ENCODE results near the gene COL16A1. TPM values are rescaled to one million over a fixed set of nuclear protein-coding genes. Genes with fewer than 3 reads are reported as not detected.
A peak's percentile ranks its signal among the peaks of the same experiment; 100 is the strongest.

COL16A1 gene
- polyA plus RNA-seq, 2 donors = 12.2 to 25.2 TPM

GRCh38 chr1:31745946-31746670 lies 42.3 kb upstream of the COL16A1 start:
- 59 to 60% methylated on average over 15 of the region's 15 CpGs for WGBS, 2 donors
- Histone ChIP-seq H3K4me1 (ENCODE audit: control insufficient read depth in 2 of 2, insufficient read depth in 2 of 2, low read length in 1 of 2) (no peaks in the 10 kb centered on the region), H3K36me3 (ENCODE audit: control insufficient read depth in 2 of 2, insufficient read depth in 2 of 2, low read length in 1 of 2) (no peaks in the 10 kb centered on the region), H3K4me3 (ENCODE audit: low read depth in 1 of 2, low read length in 2 of 2) (no peak overlapping the region), H3K27me3 (ENCODE audit: control insufficient read depth in 1 of 2, insufficient read depth in 2 of 2, low read length in 2 of 2) (no peaks in the 10 kb centered on the region), H3K9me3 (ENCODE audit: control insufficient read depth in 2 of 2, insufficient read depth in 1 of 2, low read depth in 1 of 2, low read length in 1 of 2) (no peaks in the 10 kb centered on the region), H3K27ac (ENCODE audit: low read depth in 2 of 2, low read length in 1 of 2) (no peak overlapping the region)

DNA sequence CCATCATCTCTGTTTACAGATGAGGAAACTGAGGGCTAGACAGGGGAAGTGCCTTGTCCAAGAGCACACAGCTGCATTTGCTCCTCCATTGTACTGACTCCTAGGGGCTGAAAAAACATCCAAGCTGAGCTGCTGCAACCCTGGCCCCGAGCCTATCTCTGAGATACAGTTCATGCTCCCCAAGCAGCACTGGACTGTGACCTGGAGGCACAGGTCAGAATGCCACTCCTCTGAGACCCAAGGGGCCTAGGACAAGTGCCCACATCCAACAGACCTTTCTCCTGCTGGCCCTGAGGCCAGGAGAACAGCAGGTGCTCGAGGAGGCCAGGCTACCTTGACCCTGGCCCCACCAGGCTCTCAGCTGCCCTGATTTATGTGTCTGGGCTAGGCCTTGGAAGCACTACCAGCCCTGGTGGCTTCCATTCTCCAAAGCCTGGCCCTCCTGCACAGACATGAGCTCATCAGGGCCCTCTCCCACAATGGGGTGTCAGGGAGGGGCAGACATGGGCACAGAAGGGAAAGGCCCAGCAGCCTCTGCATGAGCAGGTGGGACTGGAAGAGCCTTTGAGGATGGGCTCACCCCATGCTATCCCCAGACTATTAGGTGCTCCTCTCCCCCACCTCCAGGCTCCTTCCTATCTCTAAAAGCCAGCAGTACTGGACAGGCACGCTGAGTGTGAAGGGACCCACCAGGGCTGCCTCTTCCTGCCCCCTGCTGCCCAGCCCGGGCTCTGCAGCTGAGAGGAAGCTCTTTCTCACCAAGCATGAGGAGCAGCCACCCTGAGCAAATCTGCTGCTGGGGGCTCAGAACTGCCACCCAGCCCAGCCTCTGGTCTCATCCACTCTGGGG lies 41.5 kb upstream of the COL16A1 start:
- no peak overlapping the region for H3K4me3 ChIP-seq (ENCODE audit: low read depth in 1 of 2, low read length in 2 of 2)
- no peaks in the 10 kb centered on the region for H3K36me3 ChIP-seq (ENCODE audit: control insufficient read depth in 2 of 2, insufficient read depth in 2 of 2, low read length in 1 of 2)
- H3K4me1 ChIP-seq (ENCODE audit: control insufficient read depth in 2 of 2, insufficient read depth in 2 of 2, low read length in 1 of 2) = no peaks in the 10 kb centered on the region
- no peak overlapping the region for H3K27ac ChIP-seq (ENCODE audit: low read depth in 2 of 2, low read length in 1 of 2)
- 36 to 50% methylated on average over 4 of the region's 4 CpGs for WGBS, 2 donors
- no peaks in the 10 kb centered on the region for H3K27me3 ChIP-seq (ENCODE audit: control insufficient read depth in 1 of 2, insufficient read depth in 2 of 2, low read length in 2 of 2)
- H3K9me3 ChIP-seq (ENCODE audit: control insufficient read depth in 2 of 2, insufficient read depth in 1 of 2, low read depth in 1 of 2, low read length in 1 of 2) = no peaks in the 10 kb centered on the region

DNA sequence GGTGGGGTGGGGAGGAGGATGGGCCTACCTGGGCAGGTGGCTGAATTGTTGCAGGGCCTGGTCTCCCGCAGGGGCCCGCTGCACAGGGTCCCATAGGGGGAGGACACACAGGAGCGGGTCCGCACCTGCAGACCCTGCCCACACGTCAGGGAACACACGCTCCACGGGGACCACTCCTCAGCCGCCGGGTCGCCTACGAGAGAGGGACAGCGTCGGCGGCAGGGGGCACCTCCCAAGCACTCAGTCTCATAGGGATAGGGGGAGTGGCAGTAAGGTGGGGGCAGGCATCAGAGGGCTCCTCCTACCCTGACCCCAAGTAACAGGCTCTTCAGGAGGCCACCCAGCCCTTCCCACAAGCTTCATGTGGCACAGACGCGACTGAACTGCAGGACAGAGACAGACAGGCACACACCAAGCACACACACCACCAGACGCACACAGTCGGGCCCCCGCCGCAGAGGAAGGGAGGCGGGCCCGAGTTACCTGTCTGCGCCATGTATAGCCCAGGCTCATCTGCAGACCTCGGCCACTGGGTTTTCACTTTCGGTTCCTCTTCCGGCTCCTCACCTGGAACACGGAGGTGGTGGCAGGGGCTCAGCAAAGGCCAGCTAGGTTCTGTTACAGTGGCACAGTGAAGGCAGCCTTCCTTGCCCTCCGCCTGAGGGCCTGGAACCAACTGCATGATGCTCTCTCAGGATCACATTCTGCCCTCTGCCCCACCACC lies 40.5 kb upstream of the COL16A1 start:
- no peaks in the 10 kb centered on the region for H3K36me3 ChIP-seq (ENCODE audit: control insufficient read depth in 2 of 2, insufficient read depth in 2 of 2, low read length in 1 of 2)
- no peak overlapping the region for H3K27ac ChIP-seq (ENCODE audit: low read depth in 2 of 2, low read length in 1 of 2)
- H3K4me1 ChIP-seq (ENCODE audit: control insufficient read depth in 2 of 2, insufficient read depth in 2 of 2, low read length in 1 of 2) = peaks cover 0 to 1% of the 10 kb centered on the region in 2 donors
- no peaks in the 10 kb centered on the region for H3K9me3 ChIP-seq (ENCODE audit: control insufficient read depth in 2 of 2, insufficient read depth in 1 of 2, low read depth in 1 of 2, low read length in 1 of 2)
- no peak overlapping the region for H3K4me3 ChIP-seq (ENCODE audit: low read depth in 1 of 2, low read length in 2 of 2)
- WGBS, 2 donors = 86 to 91% methylated on average over 28 of the region's 28 CpGs
- H3K27me3 ChIP-seq (ENCODE audit: control insufficient read depth in 1 of 2, insufficient read depth in 2 of 2, low read length in 2 of 2) = no peaks in the 10 kb centered on the region

DNA sequence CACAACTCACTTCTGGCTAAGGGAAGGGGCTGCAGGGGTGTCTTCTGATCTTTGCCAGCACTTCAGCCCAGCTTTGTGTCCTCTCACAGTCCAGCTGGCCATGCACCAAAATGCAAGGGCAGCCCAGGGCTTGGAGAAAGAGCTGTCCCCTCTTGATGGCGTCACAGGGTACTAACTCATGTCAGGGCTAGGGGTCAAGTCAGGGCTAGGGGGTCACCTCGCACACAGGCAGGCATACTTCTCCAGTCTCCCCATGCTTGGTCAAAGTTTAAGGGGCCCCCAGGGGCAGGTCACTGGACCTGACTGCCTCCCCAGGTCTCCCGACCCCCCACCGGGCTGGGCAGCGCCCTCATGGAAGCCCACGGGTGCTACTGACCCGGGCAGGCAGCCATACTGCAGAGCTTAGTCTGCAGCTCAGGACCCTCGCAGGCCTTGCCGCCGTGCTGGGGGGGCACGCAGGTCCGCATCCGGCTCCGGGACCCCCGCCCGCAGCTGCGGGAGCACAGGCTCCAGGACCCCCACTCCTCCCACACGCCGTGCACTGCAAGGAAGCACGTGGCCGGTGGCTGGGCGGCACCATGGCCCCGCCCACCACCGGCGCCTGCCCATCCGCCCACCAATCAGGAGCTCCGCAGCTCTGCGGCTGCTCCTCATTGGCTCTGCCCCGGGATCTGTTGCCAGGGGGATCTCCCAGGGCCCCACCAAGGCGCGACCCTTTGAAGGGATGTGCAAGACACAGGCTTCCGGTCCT lies 38.8 kb upstream of the COL16A1 start:
- Histone ChIP-seq H3K4me3 (ENCODE audit: low read depth in 1 of 2, low read length in 2 of 2) (no peak overlapping the region), H3K9me3 (ENCODE audit: control insufficient read depth in 2 of 2, insufficient read depth in 1 of 2, low read depth in 1 of 2, low read length in 1 of 2) (no peaks in the 10 kb centered on the region), H3K27me3 (ENCODE audit: control insufficient read depth in 1 of 2, insufficient read depth in 2 of 2, low read length in 2 of 2) (no peaks in the 10 kb centered on the region), H3K36me3 (ENCODE audit: control insufficient read depth in 2 of 2, insufficient read depth in 2 of 2, low read length in 1 of 2) (no peaks in the 10 kb centered on the region), H3K27ac (ENCODE audit: low read depth in 2 of 2, low read length in 1 of 2) (no peak overlapping the region), H3K4me1 (ENCODE audit: control insufficient read depth in 2 of 2, insufficient read depth in 2 of 2, low read length in 1 of 2) (peaks cover 0 to 4% of the 10 kb centered on the region in 2 donors)
- WGBS, 2 donors = 85 to 88% methylated on average over 30 to 32 of the region's 32 CpGs

- Histone ChIP-seq H3K9me3 (ENCODE audit: control insufficient read depth in 2 of 2, insufficient read depth in 1 of 2, low read depth in 1 of 2, low read length in 1 of 2) (no peaks in the 10 kb centered on the region), H3K36me3 (ENCODE audit: control insufficient read depth in 2 of 2, insufficient read depth in 2 of 2, low read length in 1 of 2) (no peaks in the 10 kb centered on the region), H3K4me3 (ENCODE audit: low read depth in 1 of 2, low read length in 2 of 2) (no peak overlapping the region), H3K27ac (ENCODE audit: low read depth in 2 of 2, low read length in 1 of 2) (no peak overlapping the region), H3K27me3 (ENCODE audit: control insufficient read depth in 1 of 2, insufficient read depth in 2 of 2, low read length in 2 of 2) (no peaks in the 10 kb centered on the region), H3K4me1 (ENCODE audit: control insufficient read depth in 2 of 2, insufficient read depth in 2 of 2, low read length in 1 of 2) (peaks cover 0 to 12% of the 10 kb centered on the region in 2 donors)
- 28 to 32% methylated on average over 12 of the region's 12 CpGs for WGBS, 2 donors
These were observed 35.5 kb upstream of the COL16A1 start for GRCh38 chr1:31739346-31739745.

- Histone ChIP-seq H3K27me3 (ENCODE audit: control insufficient read depth in 1 of 2, insufficient read depth in 2 of 2, low read length in 2 of 2) (no peaks in the 10 kb centered on the region), H3K27ac (ENCODE audit: low read depth in 2 of 2, low read length in 1 of 2) (peak overlapping the region in 1 of 2 donors; percentile 17), H3K36me3 (ENCODE audit: control insufficient read depth in 2 of 2, insufficient read depth in 2 of 2, low read length in 1 of 2) (no peaks in the 10 kb centered on the region), H3K4me1 (ENCODE audit: control insufficient read depth in 2 of 2, insufficient read depth in 2 of 2, low read length in 1 of 2) (peaks cover 0 to 12% of the 10 kb centered on the region in 2 donors), H3K4me3 (ENCODE audit: low read depth in 1 of 2, low read length in 2 of 2) (no peak overlapping the region), H3K9me3 (ENCODE audit: control insufficient read depth in 2 of 2, insufficient read depth in 1 of 2, low read depth in 1 of 2, low read length in 1 of 2) (no peaks in the 10 kb centered on the region)
- WGBS, 2 donors = 32 to 41% methylated on average over 13 to 18 of the region's 18 CpGs
These were observed 32.9 kb upstream of the COL16A1 start for GRCh38 chr1:31736675-31737074.

DNA sequence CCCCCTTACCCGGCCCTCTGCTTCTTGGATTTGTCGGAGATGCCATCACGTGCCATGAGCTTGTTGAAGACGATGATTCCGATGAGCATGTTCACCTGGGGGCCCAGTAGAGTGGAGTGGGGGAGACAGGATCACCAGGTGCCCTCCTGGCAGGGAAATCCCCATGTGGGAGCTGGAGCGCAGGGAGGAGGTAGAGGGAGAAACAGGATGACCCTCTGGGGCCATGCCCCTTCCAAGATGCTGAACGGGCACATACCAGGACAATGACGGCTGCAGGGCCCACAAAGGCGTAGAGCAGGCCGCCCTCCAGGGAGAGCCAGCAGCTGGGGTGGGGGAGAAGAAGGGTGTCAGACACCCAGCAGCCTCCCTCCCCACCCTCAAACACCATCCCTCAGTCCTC lies 31.8 kb upstream of the COL16A1 start:
- Histone ChIP-seq H3K4me3 (ENCODE audit: low read depth in 1 of 2, low read length in 2 of 2) (no peak overlapping the region), H3K36me3 (ENCODE audit: control insufficient read depth in 2 of 2, insufficient read depth in 2 of 2, low read length in 1 of 2) (no peaks in the 10 kb centered on the region), H3K27me3 (ENCODE audit: control insufficient read depth in 1 of 2, insufficient read depth in 2 of 2, low read length in 2 of 2) (no peaks in the 10 kb centered on the region), H3K4me1 (ENCODE audit: control insufficient read depth in 2 of 2, insufficient read depth in 2 of 2, low read length in 1 of 2) (peaks cover 0 to 12% of the 10 kb centered on the region in 2 donors), H3K27ac (ENCODE audit: low read depth in 2 of 2, low read length in 1 of 2) (no peak overlapping the region), H3K9me3 (ENCODE audit: control insufficient read depth in 2 of 2, insufficient read depth in 1 of 2, low read depth in 1 of 2, low read length in 1 of 2) (no peaks in the 10 kb centered on the region)
- WGBS, 2 donors = 88 to 89% methylated on average over 9 to 10 of the region's 10 CpGs

GRCh38 chr1:31734582-31735107 lies 30.8 kb upstream of the COL16A1 start:
- Histone ChIP-seq H3K36me3 (ENCODE audit: control insufficient read depth in 2 of 2, insufficient read depth in 2 of 2, low read length in 1 of 2) (no peaks in the 10 kb centered on the region), H3K27me3 (ENCODE audit: control insufficient read depth in 1 of 2, insufficient read depth in 2 of 2, low read length in 2 of 2) (no peaks in the 10 kb centered on the region), H3K4me1 (ENCODE audit: control insufficient read depth in 2 of 2, insufficient read depth in 2 of 2, low read length in 1 of 2) (peaks cover 0 to 12% of the 10 kb centered on the region in 2 donors), H3K4me3 (ENCODE audit: low read depth in 1 of 2, low read length in 2 of 2) (no peak overlapping the region), H3K27ac (ENCODE audit: low read depth in 2 of 2, low read length in 1 of 2) (no peak overlapping the region), H3K9me3 (ENCODE audit: control insufficient read depth in 2 of 2, insufficient read depth in 1 of 2, low read depth in 1 of 2, low read length in 1 of 2) (no peaks in the 10 kb centered on the region)
- 81 to 87% methylated on average over 7 of the region's 7 CpGs for WGBS, 2 donors
